ENCODE measurements around the gene R3HDML. TPM values are rescaled to one million over a fixed set of nuclear protein-coding genes. Genes with fewer than 3 reads are reported as not detected.

R3HDML gene
- total RNA-seq, 4 donors from 2014 or later: not detected

DNA sequence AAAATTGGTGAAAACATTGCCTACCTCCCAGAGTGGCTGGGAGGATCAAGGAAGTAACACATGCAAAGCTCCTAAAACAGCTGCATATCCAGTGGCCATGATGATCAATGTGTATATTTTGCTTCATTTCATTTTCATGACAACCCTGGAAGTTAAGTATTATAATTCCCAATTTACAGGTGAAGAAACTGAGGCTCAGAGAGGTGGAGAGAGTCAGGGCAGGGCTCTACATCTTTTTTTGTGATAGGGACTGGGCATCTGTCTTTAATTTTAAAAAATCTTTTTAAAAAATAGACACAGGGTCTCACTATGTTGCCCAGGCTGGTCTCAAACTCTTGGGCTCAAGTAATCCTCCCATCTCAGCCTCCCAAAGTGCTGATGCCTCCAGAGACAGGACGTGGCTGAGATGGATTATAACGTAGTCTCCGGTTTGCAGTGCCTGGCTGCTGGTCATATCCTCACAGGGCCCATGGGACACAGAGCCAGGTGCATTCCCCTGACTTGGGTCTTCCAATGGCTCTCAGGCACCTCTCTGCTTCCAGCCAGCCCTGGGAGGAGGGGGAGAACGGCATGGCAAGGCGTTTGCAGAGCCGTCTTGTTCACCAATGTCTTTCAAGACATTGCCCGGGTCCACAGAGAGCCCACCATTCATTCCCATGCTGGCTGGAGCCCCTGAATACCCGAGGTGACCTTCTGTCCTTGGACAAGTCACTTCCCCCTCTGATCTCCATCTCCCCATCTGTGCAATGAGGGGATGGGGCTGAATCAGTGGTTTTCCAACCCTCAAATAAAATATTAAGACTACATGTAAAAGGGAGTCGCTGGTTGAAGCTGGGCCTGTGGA lies 57.0 kb downstream of the R3HDML start:
- DNase-seq (no peak), ATAC-seq (no peak)
- intact Hi-C loops (cut with DNase I; ENCODE audit: low total_unique reads) (no loop called here), in situ Hi-C loops (cut with MboI; ENCODE audit: low sequenced_read_pairs in 4 of 4) (loop anchor here (10.0 to 25.0 kb wide), 3 partner anchors 71 to 218 kb away; no protein-coding TSS in a partner anchor)
- Histone ChIP-seq H3K36me3 (no peaks in the 10 kb centered on the region), H3K27ac (no peak overlapping the region), H3K4me1 (no peaks in the 10 kb centered on the region), H3K9me3 (no peaks in the 10 kb centered on the region), H3K27me3 (peaks cover 0 to 3% (median 2%) of the 10 kb centered on the region in 3 donors), H3K4me3 (no peak overlapping the region)
- TF ChIP-seq, protein P1, sequence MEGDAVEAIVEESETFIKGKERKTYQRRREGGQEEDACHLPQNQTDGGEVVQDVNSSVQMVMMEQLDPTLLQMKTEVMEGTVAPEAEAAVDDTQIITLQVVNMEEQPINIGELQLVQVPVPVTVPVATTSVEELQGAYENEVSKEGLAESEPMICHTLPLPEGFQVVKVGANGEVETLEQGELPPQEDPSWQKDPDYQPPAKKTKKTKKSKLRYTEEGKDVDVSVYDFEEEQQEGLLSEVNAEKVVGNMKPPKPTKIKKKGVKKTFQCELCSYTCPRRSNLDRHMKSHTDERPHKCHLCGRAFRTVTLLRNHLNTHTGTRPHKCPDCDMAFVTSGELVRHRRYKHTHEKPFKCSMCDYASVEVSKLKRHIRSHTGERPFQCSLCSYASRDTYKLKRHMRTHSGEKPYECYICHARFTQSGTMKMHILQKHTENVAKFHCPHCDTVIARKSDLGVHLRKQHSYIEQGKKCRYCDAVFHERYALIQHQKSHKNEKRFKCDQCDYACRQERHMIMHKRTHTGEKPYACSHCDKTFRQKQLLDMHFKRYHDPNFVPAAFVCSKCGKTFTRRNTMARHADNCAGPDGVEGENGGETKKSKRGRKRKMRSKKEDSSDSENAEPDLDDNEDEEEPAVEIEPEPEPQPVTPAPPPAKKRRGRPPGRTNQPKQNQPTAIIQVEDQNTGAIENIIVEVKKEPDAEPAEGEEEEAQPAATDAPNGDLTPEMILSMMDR (IDR thresholded peaks at IDR 0.05 in 4 of 5, conservative IDR thresholded peaks at IDR 0.05 in 1 of 5): no peak
- no peak for TF ChIP-seq POLR2A (IDR thresholded peaks at IDR 0.05)

DNA sequence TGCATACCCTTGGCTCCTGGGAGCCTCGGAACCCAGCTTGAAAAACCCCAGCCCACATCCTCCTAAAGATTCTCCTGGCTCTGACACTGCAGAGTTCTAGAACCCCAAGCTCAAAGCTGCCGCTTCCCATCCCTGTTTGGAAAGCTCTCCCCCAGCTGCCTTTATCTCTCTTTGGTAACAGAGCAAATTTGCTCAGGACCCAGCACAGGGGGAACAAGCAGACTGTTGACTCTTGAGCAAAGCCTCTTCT lies 57.5 kb downstream of the R3HDML start:
- DNase-seq (no peak), ATAC-seq (no peak)
- intact Hi-C loops (cut with DNase I; ENCODE audit: low total_unique reads) (no loop called here), in situ Hi-C loops (cut with MboI; ENCODE audit: low sequenced_read_pairs in 4 of 4) (loop anchor here (10.0 to 25.0 kb wide), 3 partner anchors 70 to 218 kb away; no protein-coding TSS in a partner anchor)
- Histone ChIP-seq H3K9me3 (no peaks in the 10 kb centered on the region), H3K4me1 (no peaks in the 10 kb centered on the region), H3K27me3 (no peaks in the 10 kb centered on the region), H3K27ac (no peak overlapping the region), H3K4me3 (no peak overlapping the region), H3K36me3 (no peaks in the 10 kb centered on the region)
- TF ChIP-seq, protein P1 (IDR thresholded peaks at IDR 0.05 in 4 of 5, conservative IDR thresholded peaks at IDR 0.05 in 1 of 5): no peak

DNA sequence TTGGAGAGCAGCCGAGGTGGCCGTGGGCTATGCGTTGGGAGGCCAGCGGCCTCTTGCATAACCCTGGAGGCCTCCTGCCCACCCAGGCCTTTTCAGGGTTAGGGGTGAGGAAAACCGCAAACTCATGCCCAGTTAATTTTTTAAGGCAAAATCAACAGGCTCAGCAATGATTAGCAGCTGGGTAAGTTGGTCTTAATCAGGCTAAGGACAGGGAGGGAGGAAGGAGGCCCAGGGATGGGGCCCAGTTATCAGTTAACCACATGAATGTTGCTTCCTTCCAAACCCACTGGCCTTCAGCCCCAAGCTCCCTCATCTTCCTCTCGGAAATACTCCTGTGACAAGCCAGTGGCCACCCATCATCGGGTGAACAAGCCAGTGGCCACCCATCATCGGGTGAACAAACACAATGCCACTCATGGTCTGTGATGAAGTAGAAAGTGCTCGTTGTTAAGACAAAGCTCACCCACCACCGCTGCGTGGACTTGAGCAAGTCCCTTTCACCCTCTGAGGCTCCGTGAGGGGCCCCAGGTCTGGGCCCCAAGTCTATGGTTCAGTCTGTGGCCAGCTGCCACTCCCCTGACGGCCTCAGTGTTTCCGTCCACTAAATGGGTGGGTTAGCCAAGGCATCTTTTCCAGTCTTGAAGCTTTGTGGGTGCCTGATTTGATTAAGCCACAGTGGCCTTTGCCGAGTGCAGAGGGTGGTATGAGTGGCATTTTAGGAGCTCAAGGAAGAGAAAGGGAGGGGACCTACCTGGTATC lies 58.0 kb downstream of the R3HDML start:
- Histone ChIP-seq H3K36me3 (no peaks in the 10 kb centered on the region), H3K9me3 (no peaks in the 10 kb centered on the region), H3K4me1 (no peaks in the 10 kb centered on the region), H3K27ac (no peak overlapping the region), H3K4me3 (no peak overlapping the region), H3K27me3 (no peaks in the 10 kb centered on the region)
- in situ Hi-C loops (cut with MboI; ENCODE audit: low sequenced_read_pairs in 4 of 4) (loop anchor here (10.0 to 25.0 kb wide), 3 partner anchors 70 to 217 kb away; no protein-coding TSS in a partner anchor), intact Hi-C loops (cut with DNase I; ENCODE audit: low total_unique reads) (no loop called here)
- DNase-seq: no peak
- ATAC-seq: no peak
- no peak for TF ChIP-seq POLR2A (IDR thresholded peaks at IDR 0.05)
- TF ChIP-seq, protein P1 (IDR thresholded peaks at IDR 0.05 in 4 of 5, conservative IDR thresholded peaks at IDR 0.05 in 1 of 5): no peak

DNA sequence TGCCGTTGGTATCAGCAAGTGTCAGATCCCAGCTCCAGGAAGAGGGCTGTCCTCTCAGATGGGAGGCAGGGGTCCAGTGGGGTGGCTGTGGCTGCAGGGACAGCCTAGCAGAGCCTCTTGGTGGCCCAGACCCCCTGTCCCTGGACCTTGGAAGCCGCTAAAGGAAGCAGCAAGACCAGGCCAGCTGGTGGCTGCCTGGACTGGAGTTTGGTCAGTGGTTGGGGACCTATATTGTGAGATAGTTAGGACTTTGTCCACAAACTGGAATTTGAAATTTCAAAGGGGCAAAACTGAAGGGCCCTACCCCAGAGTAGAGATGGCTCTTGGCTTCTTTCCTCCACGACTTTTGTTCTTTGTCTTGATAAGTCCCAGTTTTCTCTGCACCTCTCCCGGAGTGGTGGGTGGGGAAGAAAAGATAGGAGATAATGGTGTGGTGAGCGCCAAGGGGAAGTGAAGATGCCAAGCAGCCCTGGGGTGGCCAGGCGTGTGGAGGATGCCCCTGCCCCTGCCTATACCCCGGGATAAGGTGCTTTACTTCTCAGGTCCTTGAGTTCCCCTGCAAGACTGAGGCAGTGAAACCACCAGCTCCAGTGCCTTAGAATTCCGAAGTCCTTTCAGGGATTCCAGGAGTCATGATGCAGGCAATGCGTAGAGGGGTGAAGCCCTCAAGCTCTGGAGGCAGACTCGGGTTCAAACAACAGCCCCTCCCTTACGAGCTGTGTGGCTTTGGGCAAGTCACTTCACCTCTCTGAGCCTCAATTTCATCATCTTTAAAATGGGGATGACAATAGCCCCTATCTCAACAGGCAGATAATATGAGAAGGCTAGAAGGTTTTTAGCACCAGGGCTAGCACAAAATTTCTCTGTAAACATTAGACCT lies 58.9 kb downstream of the R3HDML start:
- no peaks in the 10 kb centered on the region for H3K36me3 ChIP-seq
- in situ Hi-C loops (cut with MboI; ENCODE audit: low sequenced_read_pairs in 4 of 4): loop anchor here (10.0 to 25.0 kb wide), 3 partner anchors 69 to 217 kb away; no protein-coding TSS in a partner anchor
- H3K4me3 ChIP-seq: no peak overlapping the region

More for the DNA sequence above, 58.9 kb downstream of the R3HDML start:
- H3K27ac ChIP-seq: no peak overlapping the region
- TF ChIP-seq, protein P1 (IDR thresholded peaks at IDR 0.05 in 4 of 5, conservative IDR thresholded peaks at IDR 0.05 in 1 of 5): no peak
- no peak for TF ChIP-seq POLR2A (IDR thresholded peaks at IDR 0.05)
- no peaks in the 10 kb centered on the region for H3K27me3 ChIP-seq
- DNase-seq (no peak), ATAC-seq (no peak)
- no peaks in the 10 kb centered on the region for H3K4me1 ChIP-seq
- intact Hi-C loops (cut with DNase I; ENCODE audit: low total_unique reads): no loop called here
- H3K9me3 ChIP-seq: no peaks in the 10 kb centered on the region
